ENCODE measurements around the gene RALY.

DNA sequence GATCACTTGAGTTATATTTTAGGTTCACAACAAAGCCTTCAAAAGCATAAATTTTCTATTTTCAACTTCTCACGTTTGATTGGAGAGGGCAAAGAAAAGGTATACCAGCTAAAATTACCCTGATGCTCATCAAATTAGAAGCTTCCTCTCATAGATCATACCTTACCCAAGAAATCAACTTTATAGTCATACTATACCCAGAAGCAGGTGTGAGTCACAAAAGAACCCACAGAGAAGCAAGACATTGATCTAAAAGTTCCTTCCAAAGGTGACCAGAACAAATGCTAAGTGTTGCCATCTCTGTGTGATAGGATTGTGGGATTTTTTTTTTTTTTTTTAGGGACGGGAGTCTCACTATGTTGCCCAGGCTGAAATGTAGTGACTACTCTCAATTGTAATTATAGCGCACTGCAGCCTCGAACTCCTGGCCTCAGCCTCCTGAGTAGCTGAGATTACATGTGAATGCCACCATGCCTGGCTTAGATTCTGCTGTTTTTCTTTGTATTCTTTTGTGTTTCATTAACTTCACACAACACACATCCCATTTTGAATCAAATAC, 115.0 kb downstream of the RALY start:
- TF ChIP-seq, protein P1, sequence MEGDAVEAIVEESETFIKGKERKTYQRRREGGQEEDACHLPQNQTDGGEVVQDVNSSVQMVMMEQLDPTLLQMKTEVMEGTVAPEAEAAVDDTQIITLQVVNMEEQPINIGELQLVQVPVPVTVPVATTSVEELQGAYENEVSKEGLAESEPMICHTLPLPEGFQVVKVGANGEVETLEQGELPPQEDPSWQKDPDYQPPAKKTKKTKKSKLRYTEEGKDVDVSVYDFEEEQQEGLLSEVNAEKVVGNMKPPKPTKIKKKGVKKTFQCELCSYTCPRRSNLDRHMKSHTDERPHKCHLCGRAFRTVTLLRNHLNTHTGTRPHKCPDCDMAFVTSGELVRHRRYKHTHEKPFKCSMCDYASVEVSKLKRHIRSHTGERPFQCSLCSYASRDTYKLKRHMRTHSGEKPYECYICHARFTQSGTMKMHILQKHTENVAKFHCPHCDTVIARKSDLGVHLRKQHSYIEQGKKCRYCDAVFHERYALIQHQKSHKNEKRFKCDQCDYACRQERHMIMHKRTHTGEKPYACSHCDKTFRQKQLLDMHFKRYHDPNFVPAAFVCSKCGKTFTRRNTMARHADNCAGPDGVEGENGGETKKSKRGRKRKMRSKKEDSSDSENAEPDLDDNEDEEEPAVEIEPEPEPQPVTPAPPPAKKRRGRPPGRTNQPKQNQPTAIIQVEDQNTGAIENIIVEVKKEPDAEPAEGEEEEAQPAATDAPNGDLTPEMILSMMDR (IDR thresholded peaks at IDR 0.05) = no peak
- TF ChIP-seq POLR2A (IDR thresholded peaks at IDR 0.05) (no peak), POLR2AphosphoS5 (IDR thresholded peaks at IDR 0.05) (no peak)

Measured in upper lobe of left lung (tissue), 4 donors.